Measurements from ENCODE around the gene SLC25A10. TPM values are rescaled to one million over a fixed set of nuclear protein-coding genes. Genes with fewer than 3 reads are reported as not detected.

Gene SLC25A10
- total and polyA plus RNA-seq, 2 donors: 8.3 to 11.9 TPM

GRCh38 chr17:81683584-81684441 lies 28.3 kb upstream of the SLC25A10 start, which contains the start of the genes ARL16 and HGS:
Gene ARL16 (minus strand): TSS chr17:81683797. CDS start chr17:81683753, 44 bp downstream.
Gene HGS (plus strand): TSS chr17:81684011. CDS start chr17:81684067, 56 bp downstream.
- peaks cover 16 to 25% of the 10 kb centered on the region in 2 donors for H3K4me1 ChIP-seq (ENCODE audit: control insufficient read depth in 2 of 2, insufficient read depth in 2 of 2, low read length in 2 of 2)
- no peaks in the 10 kb centered on the region for H3K9me3 ChIP-seq (ENCODE audit: control insufficient read depth in 2 of 2, insufficient read depth in 1 of 2, low read length in 1 of 2)
- DNase-seq (ENCODE audit: low read depth in 6 of 9, low spot score in 9 of 9): peak; percentile 96 to 100 (median 99)
- H3K36me3 ChIP-seq (ENCODE audit: control insufficient read depth in 2 of 2, insufficient read depth in 2 of 2, low read length in 1 of 2): peaks cover 36 to 48% of the 10 kb centered on the region in 2 donors
- H3K4me3 ChIP-seq (ENCODE audit: low read length in 2 of 2): peak within 1 kb of the TSS; percentile 93 to 99
- no peaks in the 10 kb centered on the region for H3K27me3 ChIP-seq (ENCODE audit: control insufficient read depth in 2 of 2, insufficient read depth in 1 of 2, low read length in 1 of 2)
- under 1% methylated on average over 112 of the region's 112 CpGs for WGBS
- H3K27ac ChIP-seq (ENCODE audit: low read depth in 1 of 2, low read length in 1 of 2): peak within 1 kb of the TSS; percentile 47 to 83

GRCh38 chr17:81684442-81684911 lies 27.6 kb upstream of the SLC25A10 start:
- peaks cover 16 to 25% of the 10 kb centered on the region in 2 donors for H3K4me1 ChIP-seq (ENCODE audit: control insufficient read depth in 2 of 2, insufficient read depth in 2 of 2, low read length in 2 of 2)
- peak overlapping the region; percentile 93 to 99 for H3K4me3 ChIP-seq (ENCODE audit: low read length in 2 of 2)
- no peak for DNase-seq (ENCODE audit: low read depth in 6 of 9, low spot score in 9 of 9)
- peaks cover 43 to 55% of the 10 kb centered on the region in 2 donors for H3K36me3 ChIP-seq (ENCODE audit: control insufficient read depth in 2 of 2, insufficient read depth in 2 of 2, low read length in 1 of 2)
- no peaks in the 10 kb centered on the region for H3K9me3 ChIP-seq (ENCODE audit: control insufficient read depth in 2 of 2, insufficient read depth in 1 of 2, low read length in 1 of 2)
- H3K27ac ChIP-seq (ENCODE audit: low read depth in 1 of 2, low read length in 1 of 2): peak overlapping the region in 1 of 2 donors; percentile 58
- no peaks in the 10 kb centered on the region for H3K27me3 ChIP-seq (ENCODE audit: control insufficient read depth in 2 of 2, insufficient read depth in 1 of 2, low read length in 1 of 2)
- 9% methylated on average over 16 of the region's 16 CpGs for WGBS

- peak overlapping the region; percentile 93 to 99 for H3K4me3 ChIP-seq (ENCODE audit: low read length in 2 of 2)
- 87% methylated on average over 12 of the region's 12 CpGs for WGBS
- H3K4me1 ChIP-seq (ENCODE audit: control insufficient read depth in 2 of 2, insufficient read depth in 2 of 2, low read length in 2 of 2): peaks cover 16 to 25% of the 10 kb centered on the region in 2 donors
- no peaks in the 10 kb centered on the region for H3K27me3 ChIP-seq (ENCODE audit: control insufficient read depth in 2 of 2, insufficient read depth in 1 of 2, low read length in 1 of 2)
- H3K36me3 ChIP-seq (ENCODE audit: control insufficient read depth in 2 of 2, insufficient read depth in 2 of 2, low read length in 1 of 2): peaks cover 49 to 57% of the 10 kb centered on the region in 2 donors
- H3K27ac ChIP-seq (ENCODE audit: low read depth in 1 of 2, low read length in 1 of 2): no peak overlapping the region
- H3K9me3 ChIP-seq (ENCODE audit: control insufficient read depth in 2 of 2, insufficient read depth in 1 of 2, low read length in 1 of 2): no peaks in the 10 kb centered on the region
- DNase-seq (ENCODE audit: low read depth in 6 of 9, low spot score in 9 of 9): no peak
Measured at GRCh38 chr17:81685108-81685507, 27.0 kb upstream of the SLC25A10 start.

- no peak overlapping the region for H3K4me3 ChIP-seq (ENCODE audit: low read length in 2 of 2)
- H3K27me3 ChIP-seq (ENCODE audit: control insufficient read depth in 2 of 2, insufficient read depth in 1 of 2, low read length in 1 of 2): no peaks in the 10 kb centered on the region
- no peak overlapping the region for H3K27ac ChIP-seq (ENCODE audit: low read depth in 1 of 2, low read length in 1 of 2)
- no peaks in the 10 kb centered on the region for H3K9me3 ChIP-seq (ENCODE audit: control insufficient read depth in 2 of 2, insufficient read depth in 1 of 2, low read length in 1 of 2)
- DNase-seq (ENCODE audit: low read depth in 6 of 9, low spot score in 9 of 9): no peak
- H3K4me1 ChIP-seq (ENCODE audit: control insufficient read depth in 2 of 2, insufficient read depth in 2 of 2, low read length in 2 of 2): peaks cover 16 to 25% of the 10 kb centered on the region in 2 donors
- 98% methylated on average over 20 of the region's 20 CpGs for WGBS
- H3K36me3 ChIP-seq (ENCODE audit: control insufficient read depth in 2 of 2, insufficient read depth in 2 of 2, low read length in 1 of 2): peaks cover 59 to 63% of the 10 kb centered on the region in 2 donors
Measured at GRCh38 chr17:81686614-81687013, 25.5 kb upstream of the SLC25A10 start.

GRCh38 chr17:81687770-81688541 lies 24.1 kb upstream of the SLC25A10 start:
- H3K9me3 ChIP-seq (ENCODE audit: control insufficient read depth in 2 of 2, insufficient read depth in 1 of 2, low read length in 1 of 2): no peaks in the 10 kb centered on the region
- 94% methylated on average over 41 of the region's 41 CpGs for WGBS
- H3K4me3 ChIP-seq (ENCODE audit: low read length in 2 of 2): no peak overlapping the region
- peaks cover 8 to 17% of the 10 kb centered on the region in 2 donors for H3K4me1 ChIP-seq (ENCODE audit: control insufficient read depth in 2 of 2, insufficient read depth in 2 of 2, low read length in 2 of 2)
- peak overlapping the region; percentile 11 to 54 for H3K27ac ChIP-seq (ENCODE audit: low read depth in 1 of 2, low read length in 1 of 2)
- no peak for DNase-seq (ENCODE audit: low read depth in 6 of 9, low spot score in 9 of 9)
- H3K36me3 ChIP-seq (ENCODE audit: control insufficient read depth in 2 of 2, insufficient read depth in 2 of 2, low read length in 1 of 2): peaks cover 69 to 70% of the 10 kb centered on the region in 2 donors
- no peaks in the 10 kb centered on the region for H3K27me3 ChIP-seq (ENCODE audit: control insufficient read depth in 2 of 2, insufficient read depth in 1 of 2, low read length in 1 of 2)

- Histone ChIP-seq H3K27ac (ENCODE audit: low read depth in 1 of 2, low read length in 1 of 2) (no peak overlapping the region), H3K36me3 (ENCODE audit: control insufficient read depth in 2 of 2, insufficient read depth in 2 of 2, low read length in 1 of 2) (peaks cover 75 to 77% of the 10 kb centered on the region in 2 donors), H3K4me3 (ENCODE audit: low read length in 2 of 2) (no peak overlapping the region), H3K4me1 (ENCODE audit: control insufficient read depth in 2 of 2, insufficient read depth in 2 of 2, low read length in 2 of 2) (peaks cover 8 to 17% of the 10 kb centered on the region in 2 donors), H3K27me3 (ENCODE audit: control insufficient read depth in 2 of 2, insufficient read depth in 1 of 2, low read length in 1 of 2) (no peaks in the 10 kb centered on the region), H3K9me3 (ENCODE audit: control insufficient read depth in 2 of 2, insufficient read depth in 1 of 2, low read length in 1 of 2) (no peaks in the 10 kb centered on the region)
- WGBS: 95% methylated on average over 14 of the region's 14 CpGs
- no peak for DNase-seq (ENCODE audit: low read depth in 6 of 9, low spot score in 9 of 9)
Measured at GRCh38 chr17:81688616-81689015, 23.5 kb upstream of the SLC25A10 start.

GRCh38 chr17:81690066-81690465 lies 22.0 kb upstream of the SLC25A10 start:
- H3K27me3 ChIP-seq (ENCODE audit: control insufficient read depth in 2 of 2, insufficient read depth in 1 of 2, low read length in 1 of 2): no peaks in the 10 kb centered on the region
- H3K4me3 ChIP-seq (ENCODE audit: low read length in 2 of 2): no peak overlapping the region
- 95% methylated on average over 18 of the region's 18 CpGs for WGBS
- no peak overlapping the region for H3K27ac ChIP-seq (ENCODE audit: low read depth in 1 of 2, low read length in 1 of 2)
- peaks cover 90 to 92% of the 10 kb centered on the region in 2 donors for H3K36me3 ChIP-seq (ENCODE audit: control insufficient read depth in 2 of 2, insufficient read depth in 2 of 2, low read length in 1 of 2)
- no peaks in the 10 kb centered on the region for H3K9me3 ChIP-seq (ENCODE audit: control insufficient read depth in 2 of 2, insufficient read depth in 1 of 2, low read length in 1 of 2)
- H3K4me1 ChIP-seq (ENCODE audit: control insufficient read depth in 2 of 2, insufficient read depth in 2 of 2, low read length in 2 of 2): peaks cover 1 to 9% of the 10 kb centered on the region in 2 donors
- no peak for DNase-seq (ENCODE audit: low read depth in 6 of 9, low spot score in 9 of 9)

GRCh38 chr17:81690549-81690948 lies 21.5 kb upstream of the SLC25A10 start:
- Histone ChIP-seq H3K4me1 (ENCODE audit: control insufficient read depth in 2 of 2, insufficient read depth in 2 of 2, low read length in 2 of 2) (peaks cover 0 to 4% of the 10 kb centered on the region in 2 donors), H3K27ac (ENCODE audit: low read depth in 1 of 2, low read length in 1 of 2) (no peak overlapping the region), H3K36me3 (ENCODE audit: control insufficient read depth in 2 of 2, insufficient read depth in 2 of 2, low read length in 1 of 2) (peaks cover 95% of the 10 kb centered on the region in 2 donors), H3K4me3 (ENCODE audit: low read length in 2 of 2) (no peak overlapping the region), H3K27me3 (ENCODE audit: control insufficient read depth in 2 of 2, insufficient read depth in 1 of 2, low read length in 1 of 2) (no peaks in the 10 kb centered on the region), H3K9me3 (ENCODE audit: control insufficient read depth in 2 of 2, insufficient read depth in 1 of 2, low read length in 1 of 2) (no peaks in the 10 kb centered on the region)
- DNase-seq (ENCODE audit: low read depth in 6 of 9, low spot score in 9 of 9): no peak
- 97% methylated on average over 17 of the region's 17 CpGs for WGBS
